Dermis microvascular lymphatic vessel endothelial cell (primary cell): ENCODE results near the gene RAB7A. TPM values are rescaled to one million over a fixed set of nuclear protein-coding genes. Genes with fewer than 3 reads are reported as not detected.
"Not testable (repeated sequence)": the region's sequence is repeated elsewhere in the genome, so short reads cannot be mapped to it uniquely, and the experiment has no call there.

Source experiments
- DNase-seq, 2 donors: peaks; one replicate each; pipeline versions ENCODE4 v3.0.0 to v3.0.0-alpha.2; 2010; ENCODE audit warnings: low read depth in 2 of 2
- total RNA-seq: library from RNA; depleted of rRNA; stranded (reverse); fragments of >200 nt; gene quantifications from 2 replicates; pipeline ENCODE4 v1.2.1, GENCODE V29; 2014

The RAB7A gene
- total RNA-seq, 1 donor from 2014 or later, result 31.8 TPM

GRCh38 chr3:128749561-128749960 is 23.6 kb downstream of the RAB7A start:
- DNase-seq, result not testable (repeated sequence)

- no peak for DNase-seq
Measured at GRCh38 chr3:128753715-128754114, 27.7 kb downstream of the RAB7A start.

GRCh38 chr3:128760042-128760441 is 34.1 kb downstream of the RAB7A start:
- DNase-seq, result no peak

- no peak for DNase-seq
Measured at GRCh38 chr3:128760881-128761280, 34.9 kb downstream of the RAB7A start.

GRCh38 chr3:128761392-128761791 is 35.4 kb downstream of the RAB7A start:
- DNase-seq, result no peak

GRCh38 chr3:128763967-128764366 is 38.0 kb downstream of the RAB7A start:
- DNase-seq, result no peak

GRCh38 chr3:128764863-128765262 is 38.9 kb downstream of the RAB7A start:
- no peak for DNase-seq

- DNase-seq, result no peak
Measured at GRCh38 chr3:128767094-128767750, 41.2 kb downstream of the RAB7A start.

- no peak for DNase-seq
Measured at GRCh38 chr3:128768471-128768870, 42.5 kb downstream of the RAB7A start.

GRCh38 chr3:128770387-128770786 is 44.4 kb downstream of the RAB7A start:
- DNase-seq, result no peak

- not testable (repeated sequence) for DNase-seq
Measured at GRCh38 chr3:128773189-128773588, 47.2 kb downstream of the RAB7A start.

GRCh38 chr3:128773592-128773991 is 47.6 kb downstream of the RAB7A start:
- not testable (repeated sequence) for DNase-seq

GRCh38 chr3:128775241-128775640 is 49.3 kb downstream of the RAB7A start:
- no peak for DNase-seq

- DNase-seq, result no peak
Measured at GRCh38 chr3:128775906-128776542, 50.0 kb downstream of the RAB7A start.

- DNase-seq, result no peak
Measured at GRCh38 chr3:128780101-128780837, 54.3 kb downstream of the RAB7A start.

- no peak for DNase-seq
Measured at GRCh38 chr3:128781164-128781563, 55.2 kb downstream of the RAB7A start.

GRCh38 chr3:128782282-128783146 is 56.5 kb downstream of the RAB7A start:
- DNase-seq, result no peak

- no peak for DNase-seq
Measured at GRCh38 chr3:128783774-128784173, 57.8 kb downstream of the RAB7A start.

GRCh38 chr3:128784232-128784631 is 58.2 kb downstream of the RAB7A start:
- peak in 1 of 2 donors; percentile 33 for DNase-seq

GRCh38 chr3:128784843-128785242 is 58.9 kb downstream of the RAB7A start:
- DNase-seq, result no peak

GRCh38 chr3:128786434-128787020 is 60.5 kb downstream of the RAB7A start:
- peak in 1 of 2 donors; percentile 27 for DNase-seq
